Endothelial cell (in vitro differentiated cells): ENCODE data around the gene CDON. TPM values are rescaled to one million over a fixed set of nuclear protein-coding genes. Genes with fewer than 3 reads are reported as not detected.
A peak's percentile ranks its signal among the peaks of the same experiment; 100 is the strongest.

Experiments
- DNase-seq: peaks from one replicate; pipeline ENCODE4 v3.0.0; 2021; ENCODE audit warnings: low spot score
- H3K27ac Mint-ChIP-seq: one replicate; pipeline ENCODE4 v1.8.0; 2021; ENCODE audit warnings: mixed read lengths, inconsistent platforms; ENCODE audit not compliant: unreplicated experiment
- H3K27me3 Mint-ChIP-seq: one replicate; pipeline ENCODE4 v1.8.0; 2021; ENCODE audit warnings: mild to moderate bottlenecking, moderate library complexity, mixed read lengths, inconsistent platforms; ENCODE audit not compliant: unreplicated experiment
- H3K36me3 Mint-ChIP-seq: one replicate; pipeline ENCODE4 v1.8.0; 2021; ENCODE audit warnings: mild to moderate bottlenecking, low read depth, mixed read lengths, inconsistent platforms; ENCODE audit not compliant: unreplicated experiment
- H3K4me1 Mint-ChIP-seq: one replicate; pipeline ENCODE4 v1.8.0; 2021; ENCODE audit warnings: mild to moderate bottlenecking, mixed read lengths, inconsistent platforms; ENCODE audit not compliant: unreplicated experiment
- H3K4me3 Mint-ChIP-seq: one replicate; pipeline ENCODE4 v1.8.0; 2021; ENCODE audit warnings: mild to moderate bottlenecking, mixed read lengths, inconsistent platforms; ENCODE audit not compliant: unreplicated experiment
- H3K9me3 Mint-ChIP-seq: one replicate; pipeline ENCODE4 v1.8.0; 2021; ENCODE audit warnings: mixed read lengths, inconsistent platforms; ENCODE audit not compliant: unreplicated experiment
- CTCF ChIP-seq: fragments of 200-600 bp; sonication (generic); IDR thresholded peaks from one replicate; pipeline ENCODE4 v1.5.0; 2021; ENCODE audit warnings: antibody characterized with exemption; ENCODE audit not compliant: unreplicated experiment
- total RNA-seq: library from RNA; stranded (reverse); fragmentation: NEBNext Ultra II Directional; extraction: Animal tissue kit (Norgen Biotek cat#: 25700); gene quantifications from one replicate; pipeline ENCODE4 v1.2.1, GENCODE V29; 2021; ENCODE audit not compliant: unreplicated experiment

The CDON gene
- total RNA-seq, 1 donor from 2014 or later, result 25.2 TPM

GRCh38 chr11:125956391-125957134 is 106.1 kb downstream of the CDON start:
- Mint-ChIP-seq H3K36me3 (peaks cover 19% of the 10 kb centered on the region), H3K4me1 (no peaks in the 10 kb centered on the region), H3K27ac (no peak overlapping the region), H3K9me3 (no peaks in the 10 kb centered on the region), H3K4me3 (no peak overlapping the region), H3K27me3 (peaks cover 9% of the 10 kb centered on the region)
- no peak for DNase-seq
- TF ChIP-seq CTCF, result no peak

GRCh38 chr11:125955856-125956255 is 106.8 kb downstream of the CDON start:
- no peak overlapping the region for H3K27ac Mint-ChIP-seq

DNA sequence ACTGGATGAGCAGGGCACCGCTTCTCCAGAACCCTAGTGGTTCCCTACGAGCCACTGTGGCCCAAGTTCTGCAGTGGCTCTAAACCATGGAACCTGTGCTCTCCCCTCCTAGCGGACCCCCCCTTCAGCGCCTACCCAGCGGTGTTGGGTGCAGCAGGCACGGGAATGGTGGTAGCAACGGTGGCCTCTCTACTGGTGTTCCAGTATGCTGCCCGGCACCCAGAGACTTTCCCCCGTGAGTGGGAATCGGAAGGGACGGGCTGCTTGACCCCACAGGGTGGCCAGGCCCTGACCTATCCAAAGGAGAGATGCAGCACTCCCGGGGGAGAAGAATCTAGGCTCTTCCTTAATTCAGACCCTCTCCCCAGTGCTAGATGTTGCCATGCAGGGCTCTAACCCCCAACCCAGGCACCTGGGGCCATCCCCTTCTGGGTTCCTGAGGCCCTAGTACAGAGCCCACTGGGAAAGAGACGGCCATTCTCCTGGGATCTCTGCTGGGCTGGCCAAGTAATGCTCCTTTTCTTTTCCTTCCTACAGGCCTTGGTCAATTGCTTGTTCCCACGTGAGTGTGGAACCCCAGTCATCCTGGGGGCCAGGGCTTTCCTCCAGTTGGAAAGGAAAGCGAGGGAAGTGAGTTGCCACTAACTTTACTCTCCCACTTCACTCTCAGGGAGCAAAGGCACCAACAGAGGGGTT is 107.6 kb downstream of the CDON start:
- H3K36me3 Mint-ChIP-seq, result peaks cover 18% of the 10 kb centered on the region
- peaks cover 10% of the 10 kb centered on the region for H3K27me3 Mint-ChIP-seq
- no peak for DNase-seq
- no peak overlapping the region for H3K27ac Mint-ChIP-seq
- H3K9me3 Mint-ChIP-seq, result no peaks in the 10 kb centered on the region
- no peak for TF ChIP-seq CTCF
- peaks cover 4% of the 10 kb centered on the region for H3K4me1 Mint-ChIP-seq
- no peak overlapping the region for H3K4me3 Mint-ChIP-seq

More at GRCh38 chr11:125955856-125956255, 106.8 kb downstream of the CDON start:
- Mint-ChIP-seq H3K36me3 (peaks cover 19% of the 10 kb centered on the region), H3K4me3 (peak overlapping the region; percentile 38), H3K4me1 (peaks cover 4% of the 10 kb centered on the region), H3K9me3 (no peaks in the 10 kb centered on the region), H3K27me3 (peaks cover 12% of the 10 kb centered on the region)
- DNase-seq, result no peak
- TF ChIP-seq CTCF, result no peak

DNA sequence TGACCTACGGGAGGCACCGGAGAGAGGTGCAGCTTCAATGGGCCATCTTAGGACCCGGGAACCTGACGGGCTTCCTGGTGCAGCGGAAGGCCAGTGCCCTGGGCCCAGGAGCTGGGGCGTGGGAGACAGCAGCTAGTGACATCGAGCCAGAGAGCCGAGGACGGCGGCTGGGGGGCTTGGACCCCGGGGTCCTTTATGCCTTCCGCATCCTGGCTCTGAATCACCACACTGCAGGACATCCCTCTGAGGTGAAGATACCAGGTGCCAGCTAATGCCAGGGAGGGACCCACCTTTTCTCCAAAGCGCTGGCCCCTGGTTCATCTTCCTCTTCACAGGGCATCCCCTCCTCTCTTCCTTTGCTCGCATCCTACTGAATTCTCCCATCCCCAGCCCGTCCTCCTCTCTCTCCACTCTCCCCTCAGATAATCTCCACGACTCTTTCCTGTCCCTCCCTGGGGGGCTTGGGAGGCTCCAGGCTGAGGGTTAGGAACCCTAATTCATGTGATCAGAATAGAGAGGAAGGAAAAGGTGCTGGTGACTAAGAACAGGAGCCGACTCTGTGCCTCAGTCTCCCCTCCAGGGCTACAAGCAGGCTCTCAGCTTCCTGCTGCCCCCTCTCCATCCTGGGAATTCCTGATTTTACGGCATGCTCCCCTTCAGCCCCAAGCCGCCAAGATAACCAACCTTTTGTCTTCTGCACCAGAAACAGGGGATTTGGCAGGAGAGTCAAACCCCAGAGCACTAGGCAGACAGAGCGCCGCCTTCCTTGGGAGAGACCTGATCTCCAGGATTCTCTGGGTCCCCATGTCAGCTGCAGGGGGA is 108.3 kb downstream of the CDON start:
- Mint-ChIP-seq H3K4me3 (no peak overlapping the region), H3K36me3 (peaks cover 18% of the 10 kb centered on the region), H3K27ac (no peak overlapping the region), H3K27me3 (peaks cover 10% of the 10 kb centered on the region), H3K9me3 (no peaks in the 10 kb centered on the region), H3K4me1 (peaks cover 4% of the 10 kb centered on the region)
- no peak for DNase-seq
- TF ChIP-seq CTCF, result no peak
